Caco-2 (cell line): ENCODE measurements around the gene SLC8A2. TPM values are rescaled to one million over a fixed set of nuclear protein-coding genes. Genes with fewer than 3 reads are reported as not detected.
"Not testable (repeated sequence)": the region's sequence is repeated elsewhere in the genome, so short reads cannot be mapped to it uniquely, and the experiment has no call there.

Experiments used
- BruUV-seq: library from RNA; stranded (reverse); fragments of 400-500 nt; replicated peaks from 2 replicates; lab custom pipeline; 2021; lab: Mats Ljungman, UMichigan
- CTCF ChIA-PET: fragments of 300-600 bp; sonication (Branson Sonifier 250); formaldehyde crosslinking; loops from one replicate; lab custom pipeline; 2022; ENCODE audit warnings: antibody characterized with exemption; lab: Charles Lee
- POLR2A ChIA-PET: fragments of 300-600 bp; sonication (Branson Sonifier 250); formaldehyde crosslinking; loops from one replicate; lab custom pipeline; 2022; ENCODE audit warnings: antibody characterized with exemption; lab: Charles Lee
- DNase-seq, 2 experiments: peaks; one replicate each; pipeline versions ENCODE4 v3.0.0 to v3.0.0-alpha.2; 2020 to 2022
- H3K27me3 ChIP-seq: replicated peaks from 2 replicates; pipeline ENCODE4 v1.6.0; 2011; ENCODE audit warnings: low read length; ENCODE audit not compliant: control insufficient read depth, insufficient read depth
- H3K36me3 ChIP-seq: 2 replicates; pipeline ENCODE4 v1.5.1; 2011; ENCODE audit warnings: low read length; ENCODE audit not compliant: control insufficient read depth, insufficient read depth
- H3K4me1 ChIP-seq: fragments of 250-450 bp; sonication (Bioruptor Pico); 2 replicates; pipeline ENCODE4 v1.5.1; 2020; ENCODE audit warnings: mild to moderate bottlenecking
- H3K4me3 ChIP-seq: 2 replicates; pipeline ENCODE4 v1.5.1; 2011; ENCODE audit warnings: low read depth, mild to moderate bottlenecking, control low read depth, low read length
- H3K9me3 ChIP-seq: fragments of 250-450 bp; sonication (Bioruptor Pico); 2 replicates; pipeline ENCODE4 v1.5.1; 2020; ENCODE audit warnings: mild to moderate bottlenecking, moderate library complexity
- H3K27ac Mint-ChIP-seq: one replicate; pipeline ENCODE4 v1.8.0; 2022; ENCODE audit warnings: mixed read lengths; ENCODE audit not compliant: unreplicated experiment
- H3K27me3 Mint-ChIP-seq: one replicate; pipeline ENCODE4 v1.8.0; 2022; ENCODE audit warnings: mixed read lengths; ENCODE audit not compliant: insufficient read depth, unreplicated experiment
- H3K36me3 Mint-ChIP-seq: one replicate; pipeline ENCODE4 v1.8.0; 2022; ENCODE audit warnings: mild to moderate bottlenecking, mixed read lengths; ENCODE audit not compliant: insufficient read depth, unreplicated experiment
- H3K4me1 Mint-ChIP-seq: one replicate; pipeline ENCODE4 v1.8.0; 2022; ENCODE audit warnings: low read depth, mixed read lengths; ENCODE audit not compliant: unreplicated experiment
- H3K4me3 Mint-ChIP-seq: one replicate; pipeline ENCODE4 v1.8.0; 2022; ENCODE audit warnings: mild to moderate bottlenecking, moderate library complexity, mixed read lengths; ENCODE audit not compliant: unreplicated experiment
- H3K9me3 Mint-ChIP-seq: one replicate; pipeline ENCODE4 v1.8.0; 2022; ENCODE audit warnings: mixed read lengths; ENCODE audit not compliant: unreplicated experiment
- CTCF ChIP-seq, 2 experiments: fragments of 200-600 bp in 1 of 2; IDR thresholded peaks; 1 replicate in 1 of 2; 2 replicates in 1 of 2; pipeline versions ENCODE4 v1.5.1 to v1.8.0; 2011 to 2022; ENCODE audit warnings: antibody characterized with exemption in 1 of 2, control low read depth in 1 of 2, inconsistent platforms in 1 of 2, low read depth in 1 of 2, low read length in 1 of 2, mild to moderate bottlenecking in 1 of 2, moderate library complexity in 1 of 2; ENCODE audit not compliant: insufficient read depth in 1 of 2, severe bottlenecking in 1 of 2, unreplicated experiment in 1 of 2
- intact Hi-C: fragments of 100-400 bp; cut with micrococcal nuclease; formaldehyde crosslinking; loops from one replicate; pipeline ENCODE4 v1.10.0; 2022; ENCODE audit not compliant: unreplicated experiment
- total RNA-seq: library from RNA; stranded (reverse); gene quantifications from 2 replicates; pipeline ENCODE4 v1.2.3, GENCODE V29; 2022

The SLC8A2 gene
- total RNA-seq, 1 experiment from 2014 or later, result 1.2 TPM

- no peak for TF ChIP-seq CTCF (IDR thresholded peaks at IDR 0.05; ENCODE audit: insufficient read depth in 1 of 2, low read depth in 1 of 2, low read length in 1 of 2, severe bottlenecking in 1 of 2, unreplicated experiment in 1 of 2)
- Histone ChIP-seq H3K4me3 (no peak overlapping the region), H3K27me3 (no peaks in the 10 kb centered on the region; the same call in 1 of the 2 replicates), H3K4me1 (no peaks in the 10 kb centered on the region), H3K9me3 (no peaks in the 10 kb centered on the region), H3K36me3 (no peaks in the 10 kb centered on the region)
- no TSS peak for BruUV-seq
- H3K9me3 Mint-ChIP-seq, result peaks cover under 1% of the 10 kb centered on the region
- intact Hi-C loops, result no loop called here
- peaks cover 7% of the 10 kb centered on the region for H3K4me1 Mint-ChIP-seq
- no peak for DNase-seq
- no peaks in the 10 kb centered on the region for H3K36me3 Mint-ChIP-seq
- H3K27ac Mint-ChIP-seq, result no peak overlapping the region
- CTCF ChIA-PET, result no interaction called here
- POLR2A ChIA-PET, result no interaction called here
- no peak overlapping the region for H3K4me3 Mint-ChIP-seq
- H3K27me3 Mint-ChIP-seq, result peaks cover 10% of the 10 kb centered on the region
Measured at GRCh38 chr19:47413941-47414340, 57.8 kb downstream of the SLC8A2 start.

- H3K4me1 Mint-ChIP-seq, H3K4me3 Mint-ChIP-seq, H3K36me3 ChIP-seq, H3K27me3 ChIP-seq, DNase-seq, POLR2A ChIA-PET, H3K4me3 ChIP-seq, H3K36me3 Mint-ChIP-seq, H3K27ac Mint-ChIP-seq, H3K9me3 ChIP-seq, CTCF ChIA-PET, H3K4me1 ChIP-seq, BruUV-seq, intact Hi-C loops: not testable (repeated sequence)
- peaks cover 15% of the 10 kb centered on the region for H3K27me3 Mint-ChIP-seq
- H3K9me3 Mint-ChIP-seq, result peaks cover 11% of the 10 kb centered on the region
Measured at GRCh38 chr19:47411696-47412095, 60.0 kb downstream of the SLC8A2 start.

GRCh38 chr19:47411101-47411500, 60.6 kb downstream of the SLC8A2 start:
- Mint-ChIP-seq H3K4me1 (peaks cover 7% of the 10 kb centered on the region), H3K36me3 (peaks cover 6% of the 10 kb centered on the region), H3K9me3 (peaks cover 13% of the 10 kb centered on the region), H3K4me3 (no peak overlapping the region), H3K27me3 (peaks cover 16% of the 10 kb centered on the region), H3K27ac (no peak overlapping the region)
- intact Hi-C loops, result no loop called here
- no TSS peak for BruUV-seq
- no peak overlapping the region for H3K4me3 ChIP-seq
- no peak for DNase-seq
- H3K9me3 ChIP-seq, result no peaks in the 10 kb centered on the region
- POLR2A ChIA-PET, result no interaction called here
- CTCF ChIA-PET, result no interaction called here
- no peak for TF ChIP-seq CTCF (IDR thresholded peaks at IDR 0.05; ENCODE audit: insufficient read depth in 1 of 2, low read depth in 1 of 2, low read length in 1 of 2, severe bottlenecking in 1 of 2, unreplicated experiment in 1 of 2)
- no peaks in the 10 kb centered on the region for H3K36me3 ChIP-seq
- no peaks in the 10 kb centered on the region for H3K27me3 ChIP-seq
- H3K4me1 ChIP-seq, result 0 out of 2 replicates have a peak, but pooled peaks cover 4% of the 10 kb centered on the region
